A673 (cell line): ENCODE data around the gene CNTNAP4. TPM values are rescaled to one million over a fixed set of nuclear protein-coding genes. Genes with fewer than 3 reads are reported as not detected.

ENCODE experiments used
- BruUV-seq: library from RNA; stranded (reverse); fragments of 400-500 nt; replicated peaks from 2 replicates; lab custom pipeline; 2021; lab: Mats Ljungman, UMichigan
- CTCF ChIA-PET: fragments of 300-600 bp; sonication (Branson Sonifier 250); formaldehyde crosslinking; loops from one replicate; lab custom pipeline; 2022; ENCODE audit warnings: antibody characterized with exemption; lab: Charles Lee
- POLR2A ChIA-PET: fragments of 300-600 bp; sonication (Branson Sonifier 250); formaldehyde crosslinking; loops from one replicate; lab custom pipeline; 2022; ENCODE audit warnings: antibody characterized with exemption; ENCODE audit not compliant: low non-redundant PET; lab: Charles Lee
- DNase-seq: peaks from one replicate; pipeline ENCODE4 v3.0.0-alpha.2; 2015; ENCODE audit warnings: low spot score
- H3K27ac ChIP-seq: fragments of 200-600 bp; sonication (generic); 2 replicates; pipeline ENCODE4 v1.5.1; 2016; ENCODE audit warnings: mixed run types, low read depth, mild to moderate bottlenecking, mixed read lengths, antibody characterized with exemption, low read length; ENCODE audit not compliant: poor library complexity, severe bottlenecking
- H3K27me3 ChIP-seq: fragments of 200-600 bp; sonication (generic); replicated peaks from 2 replicates; pipeline ENCODE4 v1.6.1; 2017; ENCODE audit warnings: mixed run types, low read depth, mild to moderate bottlenecking, mixed read lengths, antibody characterized with exemption, low read length; ENCODE audit not compliant: insufficient read depth, poor library complexity
- H3K36me3 ChIP-seq: fragments of 200-600 bp; sonication (generic); 2 replicates; pipeline ENCODE4 v1.6.1; 2016; ENCODE audit warnings: mixed run types, mild to moderate bottlenecking, mixed read lengths, antibody characterized with exemption, low read length; ENCODE audit not compliant: insufficient read depth, poor library complexity, severe bottlenecking
- H3K4me1 ChIP-seq: fragments of 200-600 bp; sonication (generic); 2 replicates; pipeline ENCODE4 v1.6.1; 2017; ENCODE audit warnings: mixed run types, mild to moderate bottlenecking, mixed read lengths, antibody characterized with exemption, low read length; ENCODE audit not compliant: insufficient read depth, poor library complexity, severe bottlenecking
- H3K4me3 ChIP-seq: fragments of 200-600 bp; sonication (generic); 2 replicates; pipeline ENCODE4 v1.5.1; 2016; ENCODE audit warnings: low read depth, mixed run types, mild to moderate bottlenecking, mixed read lengths, low read length; ENCODE audit not compliant: poor library complexity, severe bottlenecking
- H3K9me3 ChIP-seq: fragments of 200-600 bp; sonication (generic); 2 replicates; pipeline ENCODE4 v1.6.1; 2016; ENCODE audit warnings: mixed run types, low read depth, mild to moderate bottlenecking, mixed read lengths, antibody characterized with exemption, low read length; ENCODE audit not compliant: poor library complexity, severe bottlenecking
- EZH2 ChIP-seq: fragments of 200-600 bp; sonication (generic); IDR thresholded peaks from 2 replicates; pipeline ENCODE4 v1.6.1; 2017; ENCODE audit warnings: borderline replicate concordance, low read depth, mild to moderate bottlenecking, mixed read lengths, antibody characterized with exemption, low read length; ENCODE audit not compliant: poor library complexity, severe bottlenecking
- intact Hi-C: fragments of 100-400 bp; cut with micrococcal nuclease; formaldehyde crosslinking; loops from one replicate; pipeline ENCODE4 v1.10.0; 2022; ENCODE audit not compliant: unreplicated experiment
- total RNA-seq: library from RNA; stranded (reverse); gene quantifications from 2 replicates; pipeline ENCODE4 v1.2.3, GENCODE V29; 2021
- TF ChIP-seq, protein P1 (sequence below): fragments of 300-800, 200-600 bp; sonication (generic); conservative IDR thresholded peaks from 2 replicates; pipeline ENCODE4 v1.5.1; 2017; ENCODE audit warnings: low read depth, mild to moderate bottlenecking, antibody characterized with exemption, low read length, moderate library complexity, mixed read lengths

The CNTNAP4 gene
- total RNA-seq, 1 experiment from 2014 or later: not detected

DNA sequence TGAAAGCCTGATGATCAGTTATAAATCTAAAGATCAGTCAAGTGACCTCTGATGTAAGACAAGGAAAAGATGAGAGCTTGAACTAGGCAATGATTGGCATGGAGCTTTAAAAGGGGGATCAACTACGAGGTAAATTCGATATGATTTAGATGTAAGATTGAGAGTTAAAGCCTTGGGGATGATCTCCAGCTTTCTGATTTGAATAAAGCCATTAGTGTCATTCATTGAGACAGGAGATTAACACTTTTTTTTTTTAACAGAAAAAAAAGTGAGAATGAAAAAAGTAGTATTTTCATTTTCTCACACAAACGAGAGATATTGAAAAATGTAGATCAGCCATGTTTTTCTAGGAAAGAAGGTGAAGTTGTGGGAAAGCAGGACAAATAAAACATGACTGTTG lies 225.4 kb downstream of the CNTNAP4 start:
- POLR2A ChIA-PET: no interaction called here

GRCh38 chr16:76503091-76503490 lies 225.9 kb downstream of the CNTNAP4 start:
- Histone ChIP-seq H3K27ac (no peak overlapping the region), H3K36me3 (no peaks in the 10 kb centered on the region), H3K9me3 (no peaks in the 10 kb centered on the region), H3K4me1 (no peaks in the 10 kb centered on the region), H3K4me3 (no peak overlapping the region), H3K27me3 (no peaks in the 10 kb centered on the region)
- CTCF ChIA-PET: no interaction called here
- no peak for TF ChIP-seq EZH2
- TF ChIP-seq, protein P1, sequence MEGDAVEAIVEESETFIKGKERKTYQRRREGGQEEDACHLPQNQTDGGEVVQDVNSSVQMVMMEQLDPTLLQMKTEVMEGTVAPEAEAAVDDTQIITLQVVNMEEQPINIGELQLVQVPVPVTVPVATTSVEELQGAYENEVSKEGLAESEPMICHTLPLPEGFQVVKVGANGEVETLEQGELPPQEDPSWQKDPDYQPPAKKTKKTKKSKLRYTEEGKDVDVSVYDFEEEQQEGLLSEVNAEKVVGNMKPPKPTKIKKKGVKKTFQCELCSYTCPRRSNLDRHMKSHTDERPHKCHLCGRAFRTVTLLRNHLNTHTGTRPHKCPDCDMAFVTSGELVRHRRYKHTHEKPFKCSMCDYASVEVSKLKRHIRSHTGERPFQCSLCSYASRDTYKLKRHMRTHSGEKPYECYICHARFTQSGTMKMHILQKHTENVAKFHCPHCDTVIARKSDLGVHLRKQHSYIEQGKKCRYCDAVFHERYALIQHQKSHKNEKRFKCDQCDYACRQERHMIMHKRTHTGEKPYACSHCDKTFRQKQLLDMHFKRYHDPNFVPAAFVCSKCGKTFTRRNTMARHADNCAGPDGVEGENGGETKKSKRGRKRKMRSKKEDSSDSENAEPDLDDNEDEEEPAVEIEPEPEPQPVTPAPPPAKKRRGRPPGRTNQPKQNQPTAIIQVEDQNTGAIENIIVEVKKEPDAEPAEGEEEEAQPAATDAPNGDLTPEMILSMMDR: no peak
- no peak for DNase-seq
- intact Hi-C loops: no loop called here
- POLR2A ChIA-PET: no interaction called here
- BruUV-seq: no TSS peak

More for the DNA sequence above, 225.4 kb downstream of the CNTNAP4 start:
- H3K27me3 ChIP-seq: no peaks in the 10 kb centered on the region
- H3K4me3 ChIP-seq: no peak overlapping the region
- no peak overlapping the region for H3K27ac ChIP-seq
- no peaks in the 10 kb centered on the region for H3K36me3 ChIP-seq
- CTCF ChIA-PET: no interaction called here
- intact Hi-C loops: no loop called here
- BruUV-seq: no TSS peak
- no peak for DNase-seq
- H3K9me3 ChIP-seq: no peaks in the 10 kb centered on the region
- no peak for TF ChIP-seq EZH2
- TF ChIP-seq, protein P1: no peak
- H3K4me1 ChIP-seq: no peaks in the 10 kb centered on the region

DNA sequence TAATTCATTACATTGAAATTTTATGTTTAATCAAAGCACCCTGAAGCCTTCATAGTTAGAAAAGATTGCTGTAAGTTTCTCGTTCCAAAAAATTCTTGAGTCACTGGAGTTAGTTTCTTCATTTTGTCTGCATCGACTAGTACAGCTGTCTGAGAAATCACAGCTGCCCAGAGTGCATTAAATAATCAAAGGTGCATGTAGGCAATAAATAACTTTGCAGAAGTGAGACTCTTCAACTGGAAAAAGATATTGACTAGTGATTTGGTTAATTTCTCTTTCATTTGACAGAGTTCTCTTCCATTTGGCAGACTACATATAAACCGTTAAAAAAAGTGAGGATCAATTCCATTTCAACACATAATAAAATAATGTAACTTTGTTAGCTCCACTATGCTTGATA lies 234.0 kb downstream of the CNTNAP4 start:
- Histone ChIP-seq H3K27me3 (no peaks in the 10 kb centered on the region), H3K4me1 (no peaks in the 10 kb centered on the region), H3K9me3 (no peaks in the 10 kb centered on the region), H3K4me3 (no peak overlapping the region), H3K36me3 (no peaks in the 10 kb centered on the region), H3K27ac (no peak overlapping the region)
- POLR2A ChIA-PET: no interaction called here
- CTCF ChIA-PET: no interaction called here
- no TSS peak for BruUV-seq
- intact Hi-C loops: no loop called here
- TF ChIP-seq EZH2: no peak
- TF ChIP-seq, protein P1: no peak
- no peak for DNase-seq
